DND-41 (cell line): ENCODE measurements around the gene GMPPB.
"Not testable (repeated sequence)": the region's sequence is repeated elsewhere in the genome, so short reads cannot be mapped to it uniquely, and the experiment has no call there.

Experiments used
- ATAC-seq: fragments of 200-7000 bp; cut with Tn5 transposase; 3 replicates; pipeline ENCODE4 v1.9.1; 2021; ENCODE audit warnings: low read depth; ENCODE audit not compliant: insufficient read depth
- DNase-seq: peaks from one replicate; pipeline ENCODE4 v3.0.0-alpha.2; 2020
- H2AFZ ChIP-seq: 2 replicates; pipeline ENCODE4 v1.6.0; 2012; ENCODE audit warnings: low read depth, low read length
- H3K27ac ChIP-seq: 2 replicates; pipeline ENCODE4 v1.5.1; 2012; ENCODE audit warnings: low read length, inconsistent platforms
- H3K27me3 ChIP-seq: fragments of 200-600 bp; sonication (generic); 2 replicates; pipeline ENCODE4 v1.6.0; 2012; ENCODE audit warnings: low read length, mild to moderate bottlenecking, inconsistent platforms; ENCODE audit not compliant: insufficient read depth, poor library complexity
- H3K36me3 ChIP-seq: 2 replicates; pipeline ENCODE4 v1.5.1; 2012; ENCODE audit warnings: low read length, inconsistent platforms; ENCODE audit not compliant: insufficient read depth
- H3K4me1 ChIP-seq: 2 replicates; pipeline ENCODE4 v1.5.1; 2012; ENCODE audit warnings: mild to moderate bottlenecking, low read length; ENCODE audit not compliant: insufficient read depth
- H3K4me2 ChIP-seq: 2 replicates; pipeline ENCODE4 v1.6.0; 2012; ENCODE audit warnings: mild to moderate bottlenecking, moderate library complexity, low read length, inconsistent platforms; ENCODE audit not compliant: insufficient read depth
- H3K4me3 ChIP-seq, 2 experiments: fragments of 200-600 bp in 1 of 2; shearing (Covaris generic) in 1 of 2; 2 replicates each; pipeline ENCODE4 v1.5.1; 2012 to 2016; ENCODE audit warnings: inconsistent platforms in 2 of 2, low read length in 2 of 2, mild to moderate bottlenecking in 2 of 2, low read depth in 1 of 2, moderate library complexity in 1 of 2
- H3K79me2 ChIP-seq: 2 replicates; pipeline ENCODE4 v1.6.0; 2012; ENCODE audit warnings: low read length, inconsistent platforms; ENCODE audit not compliant: insufficient read depth
- H3K9ac ChIP-seq: 2 replicates; pipeline ENCODE4 v1.6.0; 2012; ENCODE audit warnings: low read depth, mild to moderate bottlenecking, inconsistent platforms, low read length, moderate library complexity
- H3K9me3 ChIP-seq: 2 replicates; pipeline ENCODE4 v1.5.1; 2012; ENCODE audit warnings: low read length, moderate library complexity, mild to moderate bottlenecking, inconsistent platforms; ENCODE audit not compliant: insufficient read depth, severe bottlenecking
- H4K20me1 ChIP-seq: 2 replicates; pipeline ENCODE4 v1.6.0; 2012; ENCODE audit warnings: low read length; ENCODE audit not compliant: insufficient read depth
- EZH2 ChIP-seq: IDR thresholded peaks from 3 replicates; pipeline ENCODE4 v1.6.1; 2012; ENCODE audit warnings: borderline replicate concordance, low read depth, mild to moderate bottlenecking, moderate library complexity, low read length, inconsistent platforms; ENCODE audit not compliant: severe bottlenecking
- TF ChIP-seq, protein P1 (sequence below): IDR thresholded peaks from 2 replicates; pipeline ENCODE4 v1.5.1; 2012; ENCODE audit warnings: borderline replicate concordance, low read length, moderate library complexity, mild to moderate bottlenecking; ENCODE audit not compliant: poor library complexity, severe bottlenecking; ENCODE audit errors: extremely low read depth

The GMPPB gene

DNA sequence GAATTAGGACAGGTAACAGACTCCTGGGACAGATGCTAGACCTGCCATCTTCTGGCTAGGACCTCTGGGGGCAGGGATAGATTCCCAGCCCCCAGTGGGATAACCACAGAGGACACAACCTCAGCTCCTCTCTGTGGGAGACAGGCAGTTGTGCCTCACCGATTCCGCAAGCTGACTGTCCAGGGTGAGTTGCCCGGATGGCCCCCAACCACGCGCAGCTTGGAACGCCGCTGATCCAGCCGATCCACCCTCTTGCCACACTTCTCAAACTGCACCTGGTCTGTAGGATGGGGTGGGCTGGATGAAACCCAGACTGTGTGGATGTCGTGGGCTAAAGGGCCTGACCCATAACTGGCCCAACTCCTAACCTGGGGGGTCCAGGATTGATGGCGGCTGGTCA lies 38.6 kb downstream of the GMPPB start:
- not testable (repeated sequence) for H3K27ac ChIP-seq, H2AFZ ChIP-seq, H3K9me3 ChIP-seq, H4K20me1 ChIP-seq, ATAC-seq, H3K4me3 ChIP-seq, H3K4me2 ChIP-seq, H3K27me3 ChIP-seq, H3K9ac ChIP-seq, DNase-seq
- H3K79me2 ChIP-seq, result peaks cover 10% of the 10 kb centered on the region
- peaks cover 44% of the 10 kb centered on the region for H3K36me3 ChIP-seq
- H3K4me1 ChIP-seq, result peaks cover 12% of the 10 kb centered on the region

DNA sequence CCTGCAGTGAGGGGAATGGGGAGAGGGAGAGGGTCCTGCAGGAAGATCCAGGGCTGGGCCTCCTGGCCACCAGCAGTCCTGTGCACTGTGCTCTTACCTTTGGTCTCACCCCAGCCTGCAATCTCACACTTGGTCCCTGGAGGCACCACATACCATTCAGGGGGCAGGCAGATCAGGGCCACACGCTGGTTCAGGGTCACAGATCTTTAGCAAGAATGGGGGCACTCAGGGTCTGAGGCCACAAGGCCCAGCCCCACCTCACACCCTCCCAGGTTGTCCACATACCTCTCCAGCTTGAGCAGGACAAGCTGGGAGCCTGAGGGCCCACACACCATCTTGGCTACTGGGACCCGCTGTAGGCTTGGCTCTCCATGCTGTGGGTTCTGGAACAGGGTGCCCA lies 39.3 kb downstream of the GMPPB start:
- H3K79me2 ChIP-seq, DNase-seq, H4K20me1 ChIP-seq, H3K4me3 ChIP-seq, H3K27ac ChIP-seq, ATAC-seq, H3K9ac ChIP-seq, H2AFZ ChIP-seq, H3K9me3 ChIP-seq, H3K27me3 ChIP-seq, H3K4me2 ChIP-seq, H3K4me1 ChIP-seq: not testable (repeated sequence)
- H3K36me3 ChIP-seq, result peaks cover 50% of the 10 kb centered on the region

DNA sequence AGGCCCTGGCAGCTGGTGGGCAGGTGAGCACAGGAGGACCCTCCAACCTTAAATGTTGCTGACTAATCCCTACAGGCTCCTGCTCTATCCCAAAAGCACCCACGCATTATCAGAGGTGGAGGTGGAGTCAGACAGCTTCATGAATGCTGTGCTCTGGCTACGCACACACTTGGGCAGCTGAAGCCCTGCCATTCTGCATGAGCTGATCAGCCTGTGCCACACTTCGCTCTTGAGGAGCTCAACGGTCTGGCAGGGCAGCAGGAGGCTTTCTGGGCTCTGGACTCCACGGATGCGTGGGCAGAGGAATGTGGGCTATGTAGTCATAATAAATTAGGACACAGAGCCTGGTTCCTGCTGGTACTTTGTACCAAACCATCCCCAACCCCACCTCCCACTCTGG lies 40.6 kb downstream of the GMPPB start:
- Histone ChIP-seq H2AFZ (no peak overlapping the region), H3K4me2 (no peak overlapping the region), H3K79me2 (no peaks in the 10 kb centered on the region), H3K9ac (no peak overlapping the region), H3K36me3 (peaks cover 63% of the 10 kb centered on the region), H3K27me3 (no peaks in the 10 kb centered on the region), H3K4me3 (no peak overlapping the region), H3K27ac (no peak overlapping the region), H3K9me3 (no peaks in the 10 kb centered on the region), H3K4me1 (no peaks in the 10 kb centered on the region; the same call in 1 of the 2 replicates), H4K20me1 (no peaks in the 10 kb centered on the region; the same call in 1 of the 2 replicates)
- DNase-seq, result no peak
- TF ChIP-seq, protein P1, sequence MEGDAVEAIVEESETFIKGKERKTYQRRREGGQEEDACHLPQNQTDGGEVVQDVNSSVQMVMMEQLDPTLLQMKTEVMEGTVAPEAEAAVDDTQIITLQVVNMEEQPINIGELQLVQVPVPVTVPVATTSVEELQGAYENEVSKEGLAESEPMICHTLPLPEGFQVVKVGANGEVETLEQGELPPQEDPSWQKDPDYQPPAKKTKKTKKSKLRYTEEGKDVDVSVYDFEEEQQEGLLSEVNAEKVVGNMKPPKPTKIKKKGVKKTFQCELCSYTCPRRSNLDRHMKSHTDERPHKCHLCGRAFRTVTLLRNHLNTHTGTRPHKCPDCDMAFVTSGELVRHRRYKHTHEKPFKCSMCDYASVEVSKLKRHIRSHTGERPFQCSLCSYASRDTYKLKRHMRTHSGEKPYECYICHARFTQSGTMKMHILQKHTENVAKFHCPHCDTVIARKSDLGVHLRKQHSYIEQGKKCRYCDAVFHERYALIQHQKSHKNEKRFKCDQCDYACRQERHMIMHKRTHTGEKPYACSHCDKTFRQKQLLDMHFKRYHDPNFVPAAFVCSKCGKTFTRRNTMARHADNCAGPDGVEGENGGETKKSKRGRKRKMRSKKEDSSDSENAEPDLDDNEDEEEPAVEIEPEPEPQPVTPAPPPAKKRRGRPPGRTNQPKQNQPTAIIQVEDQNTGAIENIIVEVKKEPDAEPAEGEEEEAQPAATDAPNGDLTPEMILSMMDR, result no peak
- TF ChIP-seq EZH2, result no peak
- no peak for ATAC-seq

DNA sequence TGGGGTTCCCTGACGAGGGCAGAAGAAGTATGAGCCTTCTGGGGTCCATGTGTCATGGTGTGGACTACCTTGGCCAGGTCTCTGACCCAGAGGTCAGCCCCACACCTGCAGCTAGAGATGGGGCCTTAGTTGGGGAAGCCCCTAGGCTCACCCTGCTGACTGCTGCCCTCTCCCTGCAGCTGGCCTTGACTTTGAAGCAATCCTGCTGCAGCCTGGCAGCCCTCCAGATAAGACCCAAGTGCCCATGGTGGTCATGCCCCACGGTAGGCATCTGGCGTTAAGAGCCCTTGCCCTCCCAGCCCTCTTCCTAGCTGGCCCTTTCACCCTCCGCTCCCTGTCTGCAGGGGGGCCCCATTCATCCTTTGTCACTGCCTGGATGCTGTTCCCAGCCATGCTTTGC lies 42.2 kb downstream of the GMPPB start:
- Histone ChIP-seq H3K4me2 (no peak overlapping the region), H3K9ac (no peak overlapping the region), H3K9me3 (no peaks in the 10 kb centered on the region), H3K4me1 (0 out of 2 replicates have a peak, but pooled peaks cover under 1% of the 10 kb centered on the region), H3K4me3 (no peak overlapping the region), H3K27me3 (no peaks in the 10 kb centered on the region), H3K36me3 (peaks cover 79% of the 10 kb centered on the region), H3K79me2 (no peaks in the 10 kb centered on the region), H4K20me1 (peaks cover 5% of the 10 kb centered on the region), H2AFZ (no peak overlapping the region), H3K27ac (no peak overlapping the region)
- DNase-seq (no peak), ATAC-seq (no peak)
- TF ChIP-seq EZH2, result no peak
- TF ChIP-seq, protein P1, result no peak

DNA sequence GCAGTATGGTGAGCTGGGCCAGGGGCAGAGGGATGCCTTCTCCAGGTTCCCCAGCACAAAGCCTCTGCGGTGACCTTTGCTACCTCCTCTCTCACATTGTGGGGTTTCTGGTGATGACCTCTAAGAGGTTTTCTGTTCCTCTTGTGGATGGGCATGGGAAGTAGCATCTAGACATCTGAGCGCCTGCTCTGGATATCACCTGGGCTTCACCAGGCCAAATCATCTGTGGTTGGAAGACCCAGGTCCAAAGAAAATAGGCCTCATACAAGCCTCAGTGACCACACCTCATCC lies 42.6 kb downstream of the GMPPB start:
- 0 out of 2 replicates have a peak, but pooled peaks cover 4% of the 10 kb centered on the region for H3K4me1 ChIP-seq
- H3K79me2 ChIP-seq, result peaks cover 2% of the 10 kb centered on the region; the same call in 1 of the 2 replicates
- H3K9me3 ChIP-seq, result no peaks in the 10 kb centered on the region
- H3K27ac ChIP-seq, result no peak overlapping the region
- H2AFZ ChIP-seq, result no peak overlapping the region
- no peak for TF ChIP-seq EZH2
- TF ChIP-seq, protein P1, result no peak
- peaks cover 5% of the 10 kb centered on the region for H4K20me1 ChIP-seq
- peaks cover 83% of the 10 kb centered on the region for H3K36me3 ChIP-seq
- no peak for ATAC-seq
- H3K9ac ChIP-seq, result no peak overlapping the region
- no peak overlapping the region for H3K4me3 ChIP-seq
- H3K4me2 ChIP-seq, result no peak overlapping the region
- no peaks in the 10 kb centered on the region for H3K27me3 ChIP-seq
- no peak for DNase-seq
